GM23248 (cell line): Measurements from ENCODE around the gene SPINT2. TPM values are rescaled to one million over a fixed set of nuclear protein-coding genes. Genes with fewer than 3 reads are reported as not detected.

Experiments used
- DNase-seq: peaks from one replicate; pipeline ENCODE4 v3.0.0-alpha.2; 2015
- H2AFZ ChIP-seq: fragments of 200-600 bp; sonication (generic); 2 replicates; pipeline ENCODE4 v1.6.1; 2016; ENCODE audit warnings: antibody characterized with exemption
- H3F3A ChIP-seq: fragments of 200-600 bp; sonication (generic); 2 replicates; pipeline ENCODE4 v1.6.1; 2016; ENCODE audit warnings: mild to moderate bottlenecking, antibody characterized with exemption, mixed run types; ENCODE audit not compliant: insufficient read depth
- H3K27ac ChIP-seq: fragments of 200-600 bp; sonication (generic); 2 replicates; pipeline ENCODE4 v1.5.1; 2016; ENCODE audit warnings: mild to moderate bottlenecking
- H3K27me3 ChIP-seq: fragments of 200-600 bp; sonication (generic); replicated peaks from 2 replicates; pipeline ENCODE4 v1.6.1; 2016; ENCODE audit warnings: mild to moderate bottlenecking; ENCODE audit not compliant: insufficient read depth
- H3K36me3 ChIP-seq: fragments of 200-600 bp; sonication (generic); 2 replicates; pipeline ENCODE4 v1.6.1; 2016; ENCODE audit warnings: low read depth, mild to moderate bottlenecking
- H3K4me1 ChIP-seq: fragments of 200-600 bp; sonication (generic); 2 replicates; pipeline ENCODE4 v1.6.1; 2016; ENCODE audit warnings: mild to moderate bottlenecking; ENCODE audit not compliant: insufficient read depth
- H3K4me2 ChIP-seq: fragments of 200-600 bp; sonication (generic); one replicate; pipeline ENCODE4 v1.6.1; 2016; ENCODE audit warnings: mild to moderate bottlenecking; ENCODE audit not compliant: unreplicated experiment
- H3K4me3 ChIP-seq: fragments of 200-600 bp; sonication (generic); 2 replicates; pipeline ENCODE4 v1.5.1; 2016; ENCODE audit warnings: mild to moderate bottlenecking
- H3K79me2 ChIP-seq: fragments of 200-600 bp; sonication (generic); 2 replicates; pipeline ENCODE4 v1.6.1; 2016; ENCODE audit warnings: mild to moderate bottlenecking; ENCODE audit not compliant: insufficient read depth
- H3K9ac ChIP-seq: fragments of 200-600 bp; sonication (generic); 2 replicates; pipeline ENCODE4 v1.6.1; 2016; ENCODE audit warnings: mild to moderate bottlenecking
- H3K9me2 ChIP-seq: fragments of 200-600 bp; sonication (generic); 2 replicates; pipeline ENCODE4 v1.6.1; 2016; ENCODE audit warnings: mixed run types, mild to moderate bottlenecking, moderate library complexity; ENCODE audit not compliant: insufficient read depth
- H3K9me3 ChIP-seq: fragments of 200-600 bp; sonication (generic); one replicate; pipeline ENCODE4 v1.6.1; 2017; ENCODE audit warnings: low read depth
- H4K20me1 ChIP-seq: fragments of 200-600 bp; sonication (generic); 2 replicates; pipeline ENCODE4 v1.6.0; 2016; ENCODE audit not compliant: insufficient read depth
- EZH2 ChIP-seq: fragments of 200-600 bp; sonication (generic); IDR thresholded peaks from 2 replicates; pipeline ENCODE4 v1.6.1; 2018; ENCODE audit warnings: antibody characterized with exemption, mild to moderate bottlenecking; ENCODE audit not compliant: insufficient read depth, poor library complexity, severe bottlenecking
- EZH2phosphoT487 ChIP-seq: fragments of 200-600 bp; sonication (generic); IDR thresholded peaks from 2 replicates; pipeline ENCODE4 v1.6.1; 2018; ENCODE audit warnings: antibody characterized with exemption, moderate library complexity, mild to moderate bottlenecking, low read depth; ENCODE audit not compliant: insufficient read depth
- WGBS, 2 experiments: methylation state at CpG; one replicate each; pipeline ENCODE4 v1.1.6; 2015 to 2017; ENCODE audit warnings: low lambda C conversion rate in 2 of 2, low coverage in 1 of 2; ENCODE audit errors: missing lambda C conversion rate in 2 of 2; 5-methylcytosine and 5-hydroxymethylcytosine counted together
- in situ Hi-C: fragments of 300-500 bp; cut with MboI; formaldehyde crosslinking; loops from 2 replicates; pipeline ENCODE4 v1.15.0; 2020
- polyA plus RNA-seq: library from polyadenylated mRNA; unstranded; fragments of >200 nt; fragmentation: Nextera tagmentation; extraction: Ambion mirVana; gene quantifications from 2 replicates; pipeline ENCODE4 v1.2.1, GENCODE V29; 2016
- total RNA-seq: library from RNA; depleted of rRNA; stranded (reverse); fragments of >200 nt; shearing (Covaris generic); gene quantifications from 2 replicates; pipeline ENCODE4 v1.2.3, GENCODE V29; 2014

The SPINT2 gene
- total and polyA plus RNA-seq, 2 experiments from 2014 or later, result 3.2 to 9.3 TPM

GRCh38 chr19:38304352-38304865 is 40.0 kb downstream of the SPINT2 start:
- H3K9ac ChIP-seq, result no peak overlapping the region
- peaks cover 11% of the 10 kb centered on the region for H3K4me1 ChIP-seq
- H3K9me2 ChIP-seq, result no peaks in the 10 kb centered on the region
- H3F3A ChIP-seq, result peaks cover 21% of the 10 kb centered on the region
- H4K20me1 ChIP-seq, result no peaks in the 10 kb centered on the region
- no peak overlapping the region for H3K4me3 ChIP-seq
- H2AFZ ChIP-seq, result no peak overlapping the region
- no peaks in the 10 kb centered on the region; the same call in 1 of the 2 replicates for H3K36me3 ChIP-seq
- in situ Hi-C loops, result no loop called here
- no peaks in the 10 kb centered on the region for H3K79me2 ChIP-seq
- WGBS, 2 experiments, result 77 to 82% methylated on average over 20 to 27 of the region's 27 CpGs
- no peak for DNase-seq
- no peak overlapping the region for H3K27ac ChIP-seq
- no peak overlapping the region for H3K4me2 ChIP-seq
- TF ChIP-seq EZH2 (no peak), EZH2phosphoT487 (no peak)
- no peaks in the 10 kb centered on the region for H3K27me3 ChIP-seq
- no peaks in the 10 kb centered on the region for H3K9me3 ChIP-seq

- no peaks in the 10 kb centered on the region for H3K79me2 ChIP-seq
- H3K27ac ChIP-seq, result no peak overlapping the region
- H3K9me2 ChIP-seq, result no peaks in the 10 kb centered on the region
- WGBS, 2 experiments, result 87 to 90% methylated on average over 23 to 29 of the region's 29 CpGs
- TF ChIP-seq EZH2phosphoT487, result no peak
- TF ChIP-seq EZH2, result no peak
- no peaks in the 10 kb centered on the region for H4K20me1 ChIP-seq
- no peak overlapping the region for H3K9ac ChIP-seq
- H3K27me3 ChIP-seq, result no peaks in the 10 kb centered on the region
- in situ Hi-C loops, result no loop called here
- peaks cover 21% of the 10 kb centered on the region for H3F3A ChIP-seq
- no peaks in the 10 kb centered on the region for H3K9me3 ChIP-seq
- no peaks in the 10 kb centered on the region; the same call in 1 of the 2 replicates for H3K36me3 ChIP-seq
- H2AFZ ChIP-seq, result no peak overlapping the region
- H3K4me1 ChIP-seq, result peaks cover 11% of the 10 kb centered on the region
- H3K4me2 ChIP-seq, result no peak overlapping the region
- DNase-seq, result no peak
- no peak overlapping the region for H3K4me3 ChIP-seq
These were observed 40.6 kb downstream of the SPINT2 start for GRCh38 chr19:38304866-38305429.

GRCh38 chr19:38306236-38306635 is 41.9 kb downstream of the SPINT2 start:
- Histone ChIP-seq H3K4me3 (no peak overlapping the region), H3K36me3 (no peaks in the 10 kb centered on the region; the same call in 1 of the 2 replicates), H3K9ac (no peak overlapping the region), H3K27me3 (no peaks in the 10 kb centered on the region), H3F3A (peaks cover 14% of the 10 kb centered on the region), H4K20me1 (no peaks in the 10 kb centered on the region), H3K4me1 (peaks cover 7% of the 10 kb centered on the region), H3K79me2 (peaks cover 8% of the 10 kb centered on the region; the same call in 1 of the 2 replicates), H3K27ac (no peak overlapping the region), H2AFZ (no peak overlapping the region), H3K9me3 (no peaks in the 10 kb centered on the region), H3K4me2 (no peak overlapping the region), H3K9me2 (no peaks in the 10 kb centered on the region)
- TF ChIP-seq EZH2phosphoT487 (no peak), EZH2 (no peak)
- DNase-seq, result no peak
- WGBS, 2 experiments, result 96 to 97% methylated on average over 3 of the region's 3 CpGs
- in situ Hi-C loops, result no loop called here

GRCh38 chr19:38307076-38307475 is 42.7 kb downstream of the SPINT2 start:
- no peak overlapping the region for H2AFZ ChIP-seq
- no peaks in the 10 kb centered on the region for H4K20me1 ChIP-seq
- no peak overlapping the region for H3K9ac ChIP-seq
- no peak for TF ChIP-seq EZH2phosphoT487
- no peak for TF ChIP-seq EZH2
- no peaks in the 10 kb centered on the region; the same call in 1 of the 2 replicates for H3K36me3 ChIP-seq
- peaks cover 7% of the 10 kb centered on the region for H3F3A ChIP-seq
- no peak overlapping the region for H3K27ac ChIP-seq
- no peak overlapping the region for H3K4me2 ChIP-seq
- H3K9me2 ChIP-seq, result no peaks in the 10 kb centered on the region
- in situ Hi-C loops, result no loop called here
- WGBS, 2 experiments, result 96 to 100% methylated on average over 4 of the region's 4 CpGs
- no peaks in the 10 kb centered on the region for H3K27me3 ChIP-seq
- no peak overlapping the region for H3K4me3 ChIP-seq
- no peak for DNase-seq
- H3K4me1 ChIP-seq, result no peaks in the 10 kb centered on the region; the same call in 1 of the 2 replicates
- H3K9me3 ChIP-seq, result no peaks in the 10 kb centered on the region
- peaks cover 16% of the 10 kb centered on the region; the same call in 1 of the 2 replicates for H3K79me2 ChIP-seq
